22Rv1 (cell line): ENCODE measurements around the gene CLCA4.
"Not testable (repeated sequence)": the region's sequence is repeated elsewhere in the genome, so short reads cannot be mapped to it uniquely, and the experiment has no call there.

Experiments
- H3K27ac ChIP-seq: fragments of 450-650 bp; 2 replicates; pipeline ENCODE4 v1.5.1; 2017
- CTCF ChIP-seq: fragments of 450-650 bp; IDR thresholded peaks from 2 replicates; pipeline ENCODE4 v1.5.1; 2017; ENCODE audit warnings: mild to moderate bottlenecking
- ZFX ChIP-seq: fragments of 450-650 bp; IDR thresholded peaks from 2 replicates; pipeline ENCODE4 v1.6.1; 2017; ENCODE audit warnings: antibody characterized with exemption, borderline replicate concordance

CLCA4 gene, protein sequence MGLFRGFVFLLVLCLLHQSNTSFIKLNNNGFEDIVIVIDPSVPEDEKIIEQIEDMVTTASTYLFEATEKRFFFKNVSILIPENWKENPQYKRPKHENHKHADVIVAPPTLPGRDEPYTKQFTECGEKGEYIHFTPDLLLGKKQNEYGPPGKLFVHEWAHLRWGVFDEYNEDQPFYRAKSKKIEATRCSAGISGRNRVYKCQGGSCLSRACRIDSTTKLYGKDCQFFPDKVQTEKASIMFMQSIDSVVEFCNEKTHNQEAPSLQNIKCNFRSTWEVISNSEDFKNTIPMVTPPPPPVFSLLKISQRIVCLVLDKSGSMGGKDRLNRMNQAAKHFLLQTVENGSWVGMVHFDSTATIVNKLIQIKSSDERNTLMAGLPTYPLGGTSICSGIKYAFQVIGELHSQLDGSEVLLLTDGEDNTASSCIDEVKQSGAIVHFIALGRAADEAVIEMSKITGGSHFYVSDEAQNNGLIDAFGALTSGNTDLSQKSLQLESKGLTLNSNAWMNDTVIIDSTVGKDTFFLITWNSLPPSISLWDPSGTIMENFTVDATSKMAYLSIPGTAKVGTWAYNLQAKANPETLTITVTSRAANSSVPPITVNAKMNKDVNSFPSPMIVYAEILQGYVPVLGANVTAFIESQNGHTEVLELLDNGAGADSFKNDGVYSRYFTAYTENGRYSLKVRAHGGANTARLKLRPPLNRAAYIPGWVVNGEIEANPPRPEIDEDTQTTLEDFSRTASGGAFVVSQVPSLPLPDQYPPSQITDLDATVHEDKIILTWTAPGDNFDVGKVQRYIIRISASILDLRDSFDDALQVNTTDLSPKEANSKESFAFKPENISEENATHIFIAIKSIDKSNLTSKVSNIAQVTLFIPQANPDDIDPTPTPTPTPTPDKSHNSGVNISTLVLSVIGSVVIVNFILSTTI

GRCh38 chr1:86546787-86547221, at the start of gene CLCA4:
Gene CLCA4 (plus strand): TSS chr1:86547078. CDS start chr1:86547120, 42 bp downstream.
- TF ChIP-seq CTCF, result no peak
- no peak for TF ChIP-seq ZFX
- H3K27ac ChIP-seq, result no peak within 1 kb of the TSS

DNA sequence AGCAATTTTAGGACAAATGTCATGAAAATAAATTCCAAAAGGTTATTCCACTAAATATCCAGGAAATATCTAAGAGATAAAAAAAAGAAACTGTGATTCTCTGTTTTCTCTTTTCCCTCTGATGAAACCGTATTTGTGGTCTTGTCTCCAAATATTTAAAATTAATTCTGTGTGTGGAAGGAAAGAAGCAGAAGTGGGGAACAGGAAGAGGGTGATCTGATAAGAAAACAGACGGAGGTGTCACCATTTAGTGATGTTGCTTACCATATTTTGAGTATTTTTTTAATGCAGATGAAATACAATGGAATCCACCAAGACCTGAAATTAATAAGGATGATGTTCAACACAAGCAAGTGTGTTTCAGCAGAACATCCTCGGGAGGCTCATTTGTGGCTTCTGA, 48.6 kb upstream of the CLCA4 start:
- TF ChIP-seq CTCF (no peak), ZFX (no peak)
- no peak overlapping the region for H3K27ac ChIP-seq

- H3K27ac ChIP-seq, result no peak overlapping the region
- TF ChIP-seq ZFX (no peak), CTCF (peak; percentile 97)
Measured at GRCh38 chr1:86499987-86500593, 46.8 kb upstream of the CLCA4 start.

- TF ChIP-seq ZFX (no peak), CTCF (no peak)
- H3K27ac ChIP-seq, result no peak overlapping the region
Measured at GRCh38 chr1:86500714-86501113, 46.2 kb upstream of the CLCA4 start.

DNA sequence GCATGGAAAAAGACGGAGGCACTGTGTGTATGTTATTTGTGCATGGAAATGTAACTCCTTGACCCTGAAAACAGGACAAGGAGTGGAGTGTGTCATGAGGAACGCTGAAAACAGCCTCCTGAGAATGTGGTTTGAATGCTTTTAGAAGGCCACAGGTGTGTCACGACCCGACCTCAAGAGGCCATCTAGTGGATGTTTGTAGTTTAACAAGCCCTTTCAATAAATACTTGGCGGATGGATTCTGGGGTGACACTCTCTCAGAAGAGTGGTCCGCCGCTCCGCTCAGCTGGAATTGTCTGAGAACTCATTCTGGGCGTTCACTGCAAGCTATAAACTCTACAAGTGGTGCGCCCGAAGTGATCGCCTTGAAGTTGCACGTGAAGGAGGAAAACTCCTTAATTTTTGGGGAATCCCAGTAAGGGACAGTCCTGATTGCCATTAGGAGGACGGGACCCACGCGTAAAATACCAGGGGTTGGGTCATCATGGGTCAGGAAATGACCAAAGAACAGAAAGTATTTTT, 44.7 kb upstream of the CLCA4 start:
- TF ChIP-seq CTCF, result peak; percentile 66
- not testable (repeated sequence) for H3K27ac ChIP-seq

- no peak for TF ChIP-seq ZFX
- TF ChIP-seq CTCF, result no peak; the same call in 1 of the 2 replicates
- no peak overlapping the region for H3K27ac ChIP-seq
Measured at GRCh38 chr1:86502721-86503405, 44.0 kb upstream of the CLCA4 start.
